Measurements from ENCODE around the gene NAMPT.
"Not testable (repeated sequence)": the region's sequence is repeated elsewhere in the genome, so short reads cannot be mapped to it uniquely, and the experiment has no call there.

NAMPT gene

GRCh38 chr7:106298631-106299030 is 13.8 kb upstream of the NAMPT start:
- not testable (repeated sequence) for DNase-seq

- not testable (repeated sequence) for DNase-seq
These were observed 13.4 kb upstream of the NAMPT start for GRCh38 chr7:106298155-106298554.

- peak; percentile 29 for DNase-seq
These were observed 9.6 kb upstream of the NAMPT start for GRCh38 chr7:106294334-106294733.

- DNase-seq = no peak
These were observed 6.5 kb upstream of the NAMPT start for GRCh38 chr7:106291247-106291646.

GRCh38 chr7:106290319-106290718 is 5.5 kb upstream of the NAMPT start:
- no peak for DNase-seq

- no peak for DNase-seq
These were observed 5.1 kb upstream of the NAMPT start for GRCh38 chr7:106289848-106290247.

- no peak for DNase-seq
These were observed 3.5 kb upstream of the NAMPT start for GRCh38 chr7:106288263-106288662.

GRCh38 chr7:106287786-106288185 is 3.0 kb upstream of the NAMPT start:
- no peak for DNase-seq

- peak; percentile 47 for DNase-seq
These were observed 1.2 kb upstream of the NAMPT start for GRCh38 chr7:106285855-106286492.

GRCh38 chr7:106285051-106285854 is 470 bp upstream of the NAMPT start:
- peak; percentile 100 for DNase-seq

- peak; percentile 82 for DNase-seq
These were observed 711 bp downstream of the NAMPT start for GRCh38 chr7:106283831-106284713.

GRCh38 chr7:106283501-106283830 is 1.3 kb downstream of the NAMPT start:
- no peak for DNase-seq

GRCh38 chr7:106282852-106283251 is 1.9 kb downstream of the NAMPT start:
- DNase-seq = no peak

- DNase-seq = no peak
These were observed 2.4 kb downstream of the NAMPT start for GRCh38 chr7:106282390-106282789.

- no peak for DNase-seq
These were observed 3.0 kb downstream of the NAMPT start for GRCh38 chr7:106281585-106282318.

- DNase-seq = no peak
These were observed 3.7 kb downstream of the NAMPT start for GRCh38 chr7:106281127-106281526.

GRCh38 chr7:106279425-106280197 is 5.2 kb downstream of the NAMPT start:
- no peak for DNase-seq

- DNase-seq = no peak
These were observed 6.1 kb downstream of the NAMPT start for GRCh38 chr7:106278695-106279094.

GRCh38 chr7:106277976-106278375 is 6.8 kb downstream of the NAMPT start:
- no peak for DNase-seq

- DNase-seq = no peak
These were observed 8.3 kb downstream of the NAMPT start for GRCh38 chr7:106276513-106276912.

- no peak for DNase-seq
These were observed 11.6 kb downstream of the NAMPT start for GRCh38 chr7:106273009-106273668.
